NCI-H187 treated with DMSO at 0.1 percent for 48 hours (cell line): ENCODE results near the gene GLG1.
"Not testable (repeated sequence)": the region's sequence is repeated elsewhere in the genome, so short reads cannot be mapped to it uniquely, and the experiment has no call there.

ENCODE experiments used
- DNase-seq: peaks from one replicate; lab custom pipeline; 2025; lab: John Stamatoyannopoulos, UW

GLG1 gene

GRCh38 chr16:74606521-74607309 lies at the start of gene GLG1:
Gene GLG1, minus strand, starts transcription at chr16:74607114. Its CDS starts 20 bp downstream, at chr16:74607094.
- DNase-seq: no peak

- DNase-seq: no peak
Measured at GRCh38 chr16:74654536-74655050, 47.7 kb upstream of the GLG1 start.

GRCh38 chr16:74652883-74653282 lies 46.0 kb upstream of the GLG1 start:
- DNase-seq: not testable (repeated sequence)

- DNase-seq: no peak
Measured at GRCh38 chr16:74652249-74652648, 45.3 kb upstream of the GLG1 start.

GRCh38 chr16:74651841-74652240 lies 44.9 kb upstream of the GLG1 start:
- DNase-seq: no peak

- no peak for DNase-seq
Measured at GRCh38 chr16:74650966-74651567, 44.2 kb upstream of the GLG1 start.

- DNase-seq: no peak
Measured at GRCh38 chr16:74649839-74650504, 43.1 kb upstream of the GLG1 start.

GRCh38 chr16:74641969-74642368 lies 35.1 kb upstream of the GLG1 start:
- DNase-seq: no peak

GRCh38 chr16:74637742-74638453 lies 31.0 kb upstream of the GLG1 start:
- no peak for DNase-seq

GRCh38 chr16:74635303-74635702 lies 28.4 kb upstream of the GLG1 start:
- no peak for DNase-seq

GRCh38 chr16:74633686-74634085 lies 26.8 kb upstream of the GLG1 start:
- no peak for DNase-seq

- DNase-seq: no peak
Measured at GRCh38 chr16:74627506-74628220, 20.7 kb upstream of the GLG1 start.

- DNase-seq: no peak
Measured at GRCh38 chr16:74626741-74627416, 20.0 kb upstream of the GLG1 start.

- no peak for DNase-seq
Measured at GRCh38 chr16:74625500-74626350, 18.8 kb upstream of the GLG1 start.

GRCh38 chr16:74623839-74624235 lies 16.9 kb upstream of the GLG1 start:
- no peak for DNase-seq

GRCh38 chr16:74623214-74623838 lies 16.4 kb upstream of the GLG1 start:
- DNase-seq: no peak

- DNase-seq: no peak
Measured at GRCh38 chr16:74622005-74622404, 15.1 kb upstream of the GLG1 start.

- DNase-seq: no peak
Measured at GRCh38 chr16:74617206-74617788, 10.4 kb upstream of the GLG1 start.

GRCh38 chr16:74611721-74612120 lies 4.8 kb upstream of the GLG1 start:
- no peak for DNase-seq
